ENCODE data around the gene TMEM61.
"Not testable (repeated sequence)": the region's sequence is repeated elsewhere in the genome, so short reads cannot be mapped to it uniquely, and the experiment has no call there.

TMEM61 gene

DNA sequence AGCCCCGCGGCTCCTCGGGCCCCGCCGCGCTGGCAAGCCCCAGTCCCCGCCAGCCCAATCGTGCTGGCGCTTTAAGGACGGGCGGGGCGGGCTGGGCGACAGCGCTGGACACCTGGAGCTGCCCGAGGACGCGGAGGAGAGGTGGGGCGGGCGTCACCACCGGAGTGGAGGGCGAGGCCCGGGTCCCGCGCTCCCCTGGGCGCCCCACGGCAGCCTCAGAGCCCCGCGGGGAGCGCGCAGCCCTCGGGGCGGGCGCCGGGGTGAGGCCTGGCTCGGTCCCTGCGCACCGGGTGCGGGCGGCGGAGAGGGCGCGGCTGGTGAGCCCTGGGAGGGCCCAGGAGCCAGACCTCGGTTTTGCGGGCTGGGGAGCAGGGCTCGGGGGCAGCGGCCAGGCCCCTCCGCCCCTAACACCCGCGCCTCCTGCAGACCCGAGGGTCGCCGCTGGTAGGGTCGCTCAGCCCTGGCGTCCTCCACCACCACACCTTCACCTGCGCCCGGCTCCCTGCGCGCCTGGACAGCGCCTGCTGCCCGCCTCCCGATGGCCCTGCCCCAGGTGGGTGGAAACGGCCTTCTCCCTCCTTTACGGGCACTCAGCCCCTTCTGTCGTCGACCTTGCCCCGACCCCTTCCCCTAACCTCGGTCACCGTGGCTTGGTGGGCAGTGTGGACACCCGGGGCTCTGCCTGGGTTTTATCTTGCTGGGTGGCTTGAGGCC, at the start of gene TMEM61:
TMEM61 (plus strand) TSS at position 101 of the 714 bp plus-strand sequence; CDS start at position 539, 438 bp downstream.
- DNase-seq = peak; percentile 90

DNA sequence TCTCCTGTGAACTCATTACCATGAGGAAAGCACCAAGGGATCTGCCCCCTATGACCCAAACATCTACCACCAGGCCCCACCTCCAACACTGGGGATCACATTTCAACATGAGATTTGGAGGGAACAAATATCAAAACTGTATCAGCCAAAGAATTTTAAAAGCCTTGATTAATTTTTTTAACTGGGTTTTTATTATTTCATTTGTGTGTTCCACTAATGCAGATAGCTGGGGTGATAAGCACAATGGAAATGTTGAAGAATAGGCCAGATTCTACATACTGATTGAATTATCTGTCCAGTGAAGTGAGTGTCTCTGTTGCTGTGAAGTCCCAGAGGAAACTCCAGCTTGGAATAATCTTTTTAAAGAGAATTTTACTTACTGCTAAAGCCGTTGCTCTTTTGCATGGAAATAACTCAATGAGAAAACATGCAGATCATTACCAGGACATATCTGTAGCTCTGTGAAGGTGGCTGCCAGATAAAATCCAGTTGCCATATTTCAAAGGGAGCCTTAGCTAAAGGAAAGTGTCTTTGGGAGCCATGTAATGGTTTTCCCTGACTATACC, 49.1 kb upstream of the TMEM61 start:
- DNase-seq = no peak

DNA sequence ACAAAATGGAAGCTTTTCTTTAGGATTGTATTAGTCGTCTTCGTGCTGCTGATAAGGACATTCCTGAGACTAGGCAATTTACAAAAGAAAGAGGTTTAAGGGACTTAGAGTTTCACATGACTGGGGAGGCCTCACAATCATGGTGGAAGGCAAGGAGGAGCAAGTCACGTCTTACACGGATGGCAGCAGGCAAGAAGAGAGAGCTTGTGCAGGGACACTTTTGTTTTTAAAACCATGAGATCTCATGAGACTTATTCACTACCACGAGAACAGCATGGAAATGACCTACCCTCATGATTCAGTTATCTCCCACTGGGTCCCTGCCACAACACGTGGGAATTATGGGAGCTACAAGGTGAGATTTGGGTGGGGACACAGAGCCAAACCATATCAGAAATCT, 46.3 kb upstream of the TMEM61 start:
- DNase-seq = not testable (repeated sequence)

DNA sequence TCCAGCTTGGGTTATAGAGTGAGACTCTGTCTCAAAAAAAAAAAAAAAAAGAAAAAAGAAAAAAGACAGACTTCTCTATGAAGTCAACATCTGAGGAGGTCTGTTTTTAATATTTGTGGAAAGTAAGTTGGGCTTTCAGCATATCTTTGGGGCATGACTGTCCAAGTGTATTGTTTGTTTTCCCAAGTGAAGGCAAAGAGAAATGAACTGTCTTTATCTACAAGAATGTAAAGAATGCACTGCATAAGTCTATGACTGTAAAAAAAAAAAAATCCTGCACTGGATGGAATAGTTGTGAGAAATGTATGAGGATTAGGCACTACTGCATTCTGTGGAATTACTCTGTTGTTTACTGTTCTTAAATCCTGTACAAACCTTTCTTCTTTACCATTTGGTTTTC, 45.6 kb upstream of the TMEM61 start:
- no peak for DNase-seq

DNA sequence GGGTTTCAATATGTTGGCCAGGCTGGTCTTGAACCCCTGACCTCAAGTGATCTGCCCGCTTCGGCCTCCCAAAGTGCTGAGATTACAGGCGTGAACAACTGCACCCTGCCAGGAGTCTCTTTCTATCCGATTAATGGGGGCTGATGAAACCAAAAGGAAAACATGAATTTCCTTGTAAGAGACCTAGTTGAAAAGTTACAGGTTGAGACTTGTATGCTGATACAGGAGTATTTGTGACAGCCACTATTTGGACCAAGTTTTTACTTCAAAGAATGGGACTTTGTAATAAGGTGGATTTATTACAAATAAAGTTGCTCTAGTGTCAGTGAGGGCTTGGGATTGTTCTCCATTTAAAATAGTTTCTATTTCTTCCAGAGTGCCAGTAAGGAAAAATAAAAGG, 43.6 kb upstream of the TMEM61 start:
- DNase-seq = no peak

DNA sequence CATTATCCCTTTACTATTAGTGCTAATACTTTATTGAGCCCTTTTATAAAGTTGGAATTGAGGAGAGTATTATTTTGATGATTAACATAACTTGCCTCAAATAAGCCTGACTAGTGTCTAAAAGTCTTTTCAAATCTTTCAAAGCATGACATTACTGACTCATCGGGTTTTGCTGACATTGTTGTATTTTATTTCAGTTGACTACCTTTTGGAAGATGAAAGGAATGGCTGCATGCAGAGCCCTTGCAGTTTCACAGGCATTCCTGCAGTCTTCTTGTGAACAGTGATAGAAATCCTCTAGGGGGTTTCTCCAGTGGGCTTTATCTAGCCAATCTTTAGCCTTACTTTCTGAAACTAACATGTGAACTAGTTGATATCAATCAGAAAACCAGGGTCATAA, 43.0 kb upstream of the TMEM61 start:
- peak; percentile 27 for DNase-seq

DNA sequence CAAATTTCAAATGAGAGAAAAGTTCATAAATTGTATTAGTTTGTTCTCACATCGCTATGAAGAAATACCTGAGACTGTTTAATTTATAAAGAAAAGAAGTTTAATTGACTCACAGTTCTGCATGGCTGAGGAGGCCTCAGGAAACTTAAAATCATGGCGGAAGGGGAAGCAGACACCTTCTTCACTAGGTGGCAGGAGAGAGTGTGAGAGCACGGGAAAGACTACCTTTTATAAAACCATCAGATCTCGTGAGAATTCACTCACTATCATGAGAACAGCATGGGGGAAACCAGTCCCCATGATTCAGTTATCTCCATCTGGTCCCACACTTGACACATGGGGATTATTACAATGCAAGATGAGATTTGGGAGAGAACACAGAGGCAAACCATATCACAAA, 41.5 kb upstream of the TMEM61 start:
- DNase-seq = peak; percentile 29

DNA sequence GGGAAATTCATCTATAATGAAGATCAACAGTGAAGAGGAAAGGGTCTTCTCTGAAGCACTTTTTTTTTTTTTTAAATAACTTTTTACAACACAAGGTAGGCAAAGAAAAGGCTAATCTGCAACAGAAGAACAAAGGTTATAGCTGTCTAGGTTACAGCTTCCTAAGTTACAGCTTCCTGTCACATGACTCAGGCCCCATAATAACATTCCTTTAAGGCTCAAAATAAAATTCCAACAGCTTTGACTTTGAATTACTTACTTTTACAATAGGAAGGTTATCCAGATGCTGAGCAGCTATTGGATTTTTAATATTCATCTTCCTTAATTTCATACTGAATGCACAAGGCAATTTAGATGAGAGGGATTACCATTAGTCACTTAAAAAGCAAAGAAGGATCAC, 40.4 kb upstream of the TMEM61 start:
- no peak for DNase-seq

DNA sequence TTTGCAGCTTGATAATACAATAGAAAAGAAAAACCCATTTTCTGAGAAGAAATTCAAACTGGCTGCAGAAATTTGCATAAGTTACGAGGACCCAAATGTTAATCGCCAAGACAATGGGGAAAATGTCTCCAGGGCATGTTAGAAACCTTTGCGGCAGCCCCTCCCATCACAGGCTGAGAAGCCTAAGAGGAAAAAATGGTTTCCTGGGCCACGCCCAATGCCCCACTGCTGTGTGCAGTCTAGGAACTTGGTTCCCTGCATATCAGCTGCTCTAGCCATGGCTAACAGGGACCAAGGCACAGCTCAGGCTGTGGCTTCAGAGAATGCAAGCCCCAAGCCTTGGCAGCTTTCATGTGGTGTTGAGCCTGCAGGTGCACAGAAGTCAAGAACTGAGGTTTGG, 37.5 kb upstream of the TMEM61 start:
- no peak for DNase-seq

DNA sequence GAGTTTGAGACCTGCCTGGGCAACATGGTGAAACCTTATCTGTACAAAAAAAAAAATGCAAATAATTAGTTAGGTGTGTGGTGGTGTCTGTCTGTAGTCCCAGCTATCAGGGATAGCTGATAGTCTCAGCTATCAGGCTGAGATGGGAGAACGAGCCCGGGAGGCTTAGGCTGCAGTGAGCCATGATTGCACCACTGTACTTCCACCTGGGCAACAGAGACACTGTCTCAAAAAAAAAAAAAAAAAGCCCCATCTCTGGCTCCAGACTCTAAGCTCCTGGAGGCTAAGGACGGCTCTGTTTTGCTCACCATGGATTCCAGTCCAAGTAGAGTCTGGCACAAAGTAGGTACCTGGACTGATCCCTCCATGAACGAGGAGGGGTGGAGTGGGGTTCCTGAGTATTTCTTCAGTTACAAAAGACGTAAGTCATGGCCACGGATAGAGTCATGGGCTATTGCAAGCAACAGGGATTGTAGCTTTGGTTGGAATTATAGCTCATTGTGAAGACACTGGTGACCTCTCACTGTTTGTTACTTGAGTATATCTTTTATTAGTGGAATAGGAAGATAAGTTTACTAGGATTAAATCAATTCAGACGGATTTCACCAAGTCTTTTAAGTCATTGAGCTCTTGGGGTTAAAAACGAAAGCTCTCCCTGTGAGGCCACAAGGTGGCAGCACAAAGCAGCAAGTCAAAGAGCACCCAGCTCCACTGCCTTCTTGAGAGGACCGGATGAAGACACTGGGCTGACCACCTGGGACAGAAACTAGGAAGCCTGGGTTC, 35.6 kb upstream of the TMEM61 start:
- peak; percentile 97 for DNase-seq

DNA sequence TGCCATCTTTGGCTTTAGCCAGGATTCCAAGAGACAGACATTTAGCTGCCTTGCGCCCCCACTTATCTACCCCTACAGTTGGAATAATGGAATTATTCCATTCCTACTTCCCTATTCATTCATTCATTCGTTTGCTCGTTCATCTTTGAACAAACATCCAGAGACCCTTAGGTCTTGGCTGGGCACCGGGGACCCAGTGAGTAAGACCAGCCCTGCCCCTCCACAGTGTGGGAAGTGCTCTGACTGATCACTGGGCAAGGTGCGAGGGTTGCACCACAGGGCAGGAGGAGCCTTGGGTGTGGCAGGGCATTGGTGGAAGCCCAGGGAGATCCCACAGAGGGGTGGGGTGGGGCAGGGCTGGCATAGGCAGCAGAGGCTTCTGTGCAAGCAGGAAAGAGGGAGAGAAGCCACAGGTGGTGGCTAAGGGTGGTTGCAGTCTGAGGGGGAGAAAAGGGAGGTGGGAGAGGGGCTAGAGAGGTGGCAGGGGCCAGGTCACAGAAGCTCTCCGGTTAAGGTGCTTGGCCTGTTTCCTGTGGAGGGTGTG, 35.0 kb upstream of the TMEM61 start:
- peak; percentile 79 for DNase-seq

DNA sequence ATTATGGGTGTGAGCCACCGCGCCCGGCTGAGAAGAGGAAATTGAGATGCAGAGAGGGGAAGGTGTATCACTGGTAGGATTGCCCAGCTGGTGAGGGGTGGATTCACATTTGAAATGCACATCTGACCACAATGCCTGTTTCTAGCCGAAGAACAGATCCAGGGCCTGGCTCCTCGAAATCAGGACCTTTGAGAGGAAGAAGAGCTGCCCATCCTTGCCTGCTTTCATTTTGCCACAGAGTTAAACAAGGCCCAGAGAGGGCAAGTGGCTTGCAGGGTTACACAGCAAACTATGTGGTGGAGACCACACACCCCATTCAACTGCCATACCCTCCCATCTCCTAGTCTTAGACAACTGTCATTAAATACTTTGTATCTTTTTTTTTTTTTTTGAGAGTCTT, 32.9 kb upstream of the TMEM61 start:
- no peak for DNase-seq

DNA sequence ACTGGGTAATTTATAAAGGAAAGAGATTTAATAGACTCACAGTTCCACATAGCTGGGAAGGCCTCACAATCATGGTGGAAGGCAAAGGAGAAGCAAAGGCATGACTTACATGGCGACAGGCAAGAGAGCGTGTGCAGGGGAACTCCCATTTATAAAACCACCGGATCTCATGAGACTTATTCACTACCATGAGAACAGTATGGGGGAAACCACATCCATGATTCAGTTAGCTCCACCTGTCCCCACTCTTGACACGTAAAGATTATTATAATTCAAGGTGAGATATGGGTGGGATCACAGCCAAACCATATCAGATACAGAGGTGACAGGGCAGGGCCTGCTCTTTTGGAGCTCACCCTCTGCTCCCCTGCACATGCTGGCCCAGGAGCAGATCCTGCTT, 31.4 kb upstream of the TMEM61 start:
- DNase-seq = no peak

DNA sequence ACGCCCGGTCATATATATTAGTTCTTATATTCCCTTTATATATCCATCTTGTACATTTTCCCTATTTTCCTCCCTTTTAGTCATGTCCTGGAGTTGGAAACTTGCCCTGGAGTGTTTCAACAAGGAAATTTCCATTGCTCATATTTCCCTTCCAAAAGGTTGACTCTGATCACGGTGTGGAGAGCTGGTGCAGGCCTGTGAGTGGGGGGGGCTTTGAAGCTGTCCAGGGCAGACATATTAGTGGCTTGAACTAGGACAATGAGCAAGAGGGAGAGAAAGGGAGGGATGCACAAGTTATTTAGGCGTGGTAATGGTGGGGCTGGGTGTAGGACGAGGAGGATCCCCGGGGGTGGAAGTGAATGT, 30.4 kb upstream of the TMEM61 start:
- no peak for DNase-seq

DNA sequence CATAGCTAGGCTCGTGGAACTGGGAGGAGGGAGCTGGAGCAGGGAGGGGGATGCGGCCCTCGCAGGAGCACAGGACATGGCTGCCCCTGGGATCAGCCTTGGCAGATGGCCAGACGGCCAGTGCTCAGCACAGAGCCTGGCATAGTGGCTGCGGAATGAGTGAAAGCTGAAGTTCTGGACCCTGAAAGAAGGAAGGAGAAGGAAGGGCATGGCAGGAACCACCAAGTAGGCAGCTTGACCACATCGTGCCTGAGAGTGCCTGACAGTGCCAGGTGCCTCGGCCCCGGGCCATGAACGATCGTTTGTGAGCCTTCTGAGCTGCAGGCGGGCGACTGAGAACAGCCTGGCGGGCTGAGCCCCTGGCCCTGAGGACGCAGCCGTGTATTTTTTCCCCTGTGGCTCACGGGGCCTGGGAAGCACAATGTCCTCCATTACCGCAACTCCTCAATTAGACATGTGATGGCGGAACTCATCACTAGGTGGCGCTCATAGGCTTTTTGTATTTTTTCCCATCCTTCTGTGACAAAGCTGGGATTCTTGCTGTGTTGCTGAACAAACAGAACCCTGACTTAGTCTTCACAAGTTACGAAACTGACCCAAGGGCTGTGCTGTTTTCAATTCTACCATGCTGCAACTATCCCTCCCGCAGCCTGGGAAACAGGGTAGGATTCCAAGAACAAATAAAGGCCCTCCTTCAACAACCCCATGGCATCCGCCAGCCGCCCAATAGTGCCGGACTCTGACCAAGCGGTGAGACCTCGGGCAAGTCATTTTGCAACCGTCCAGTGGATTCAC, 29.9 kb upstream of the TMEM61 start:
- peak; percentile 92 for DNase-seq

DNA sequence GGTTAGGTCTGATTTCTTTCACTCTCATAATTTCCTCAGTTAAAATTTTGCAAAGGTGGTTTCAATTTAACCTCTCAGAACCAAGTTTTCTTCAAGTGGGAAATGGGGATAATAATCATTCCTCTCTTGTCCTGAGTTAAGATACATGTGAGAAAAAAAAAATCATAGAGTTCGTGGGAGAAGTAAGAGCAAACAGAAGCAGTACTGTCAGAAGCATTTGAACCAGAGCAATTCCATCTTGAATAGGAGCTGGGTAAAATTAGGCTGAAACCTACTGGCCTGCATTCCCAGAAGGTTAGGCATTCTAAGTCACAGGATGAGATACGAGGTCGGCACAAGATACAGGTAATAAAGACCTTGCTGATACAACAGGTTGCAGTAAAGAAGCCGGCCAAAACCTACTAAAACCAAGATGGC, 28.6 kb upstream of the TMEM61 start:
- no peak for DNase-seq

DNA sequence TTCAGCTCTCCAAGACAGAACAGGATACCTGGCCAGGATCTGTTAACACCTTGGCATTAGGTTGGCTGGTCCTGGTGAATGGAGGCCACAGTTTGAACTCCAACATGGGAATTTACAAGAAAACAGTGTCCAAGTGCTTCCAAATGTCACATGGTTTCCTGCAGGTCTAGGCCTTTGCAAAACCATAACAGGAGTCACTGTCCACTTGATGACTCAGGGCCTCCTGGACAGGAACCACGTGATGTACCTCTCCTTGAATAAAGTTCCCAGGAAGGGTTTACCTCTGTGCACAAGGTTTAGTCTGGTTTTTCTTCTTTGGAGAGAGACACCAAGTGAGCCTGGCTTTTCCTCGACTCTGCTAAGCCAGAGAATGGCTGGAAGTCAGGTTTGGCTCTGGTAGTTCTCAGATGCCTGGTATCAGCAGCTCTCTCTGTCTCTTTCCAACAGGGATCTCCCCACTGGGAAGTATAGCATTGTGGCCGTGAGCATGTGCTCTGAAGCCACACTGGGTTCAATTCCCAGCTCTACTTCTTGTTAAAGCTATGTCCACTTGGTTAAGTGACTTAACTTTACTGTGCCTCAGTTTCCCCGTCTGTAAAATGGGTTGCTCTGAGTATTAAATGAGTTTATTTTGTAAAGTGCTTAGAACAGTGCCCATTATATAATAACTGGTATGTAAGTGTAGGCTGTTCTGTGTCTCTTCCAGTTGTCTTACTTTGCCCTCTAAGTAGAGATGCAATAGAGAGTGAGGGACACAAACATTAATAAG, 27.3 kb upstream of the TMEM61 start:
- DNase-seq = peak; percentile 94

DNA sequence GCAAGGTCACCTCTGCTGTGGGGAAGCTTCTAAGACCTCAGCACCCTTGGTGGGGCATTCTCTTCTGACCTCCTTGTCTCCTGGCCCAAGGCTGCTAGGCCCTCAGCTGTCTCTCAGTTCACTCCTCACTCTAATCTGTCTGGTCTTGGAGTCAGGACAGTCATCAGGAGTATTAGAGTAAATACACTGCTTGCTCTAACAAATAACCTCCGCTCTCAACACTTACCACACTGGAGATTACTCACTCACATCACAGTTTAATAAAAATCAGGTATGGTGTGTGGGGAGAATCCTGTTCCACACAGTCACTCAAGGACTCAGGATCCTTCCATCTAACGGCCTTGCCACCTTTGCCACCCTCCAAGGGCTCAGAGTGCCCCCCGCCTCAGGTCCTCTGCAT, 26.6 kb upstream of the TMEM61 start:
- peak; percentile 68 for DNase-seq

DNA sequence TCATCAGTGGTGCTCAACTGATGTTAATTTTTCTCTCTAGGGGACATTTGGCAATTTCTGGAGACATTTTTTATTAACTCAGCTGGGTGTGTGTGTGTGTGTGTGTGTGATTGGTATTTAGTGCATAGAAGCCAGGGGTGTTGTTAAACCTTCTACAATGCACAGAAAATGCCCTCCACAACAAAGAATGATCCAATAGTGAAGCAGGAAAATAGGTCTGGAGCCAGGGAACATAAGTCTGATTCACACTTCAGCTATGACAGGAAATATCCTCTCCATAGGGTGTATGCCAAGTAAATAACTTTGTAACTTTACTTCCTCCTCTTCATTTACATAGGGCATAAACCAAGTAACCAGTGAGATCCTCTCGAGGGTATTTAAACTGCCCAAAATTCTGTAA, 25.1 kb upstream of the TMEM61 start:
- peak; percentile 78 for DNase-seq

DNA sequence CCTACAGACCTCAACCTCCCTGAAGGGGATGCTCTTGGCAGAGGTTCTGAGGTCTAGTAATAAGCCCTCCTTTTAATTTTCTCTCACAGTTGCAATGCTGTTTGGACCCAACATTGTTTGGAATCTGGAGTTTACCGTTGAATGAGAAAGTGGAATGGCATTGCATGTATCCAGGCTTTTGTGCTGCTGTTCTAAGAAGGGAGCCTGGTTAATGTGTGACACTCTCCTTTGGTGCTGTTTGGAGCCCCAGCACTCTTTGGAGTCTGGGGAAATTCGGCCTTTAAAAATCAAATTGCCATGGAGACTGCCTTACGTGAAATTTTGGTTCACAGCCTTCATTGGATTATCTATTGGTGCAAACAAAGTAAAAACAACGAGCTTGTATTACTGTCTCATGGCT, 23.7 kb upstream of the TMEM61 start:
- DNase-seq = no peak

DNA sequence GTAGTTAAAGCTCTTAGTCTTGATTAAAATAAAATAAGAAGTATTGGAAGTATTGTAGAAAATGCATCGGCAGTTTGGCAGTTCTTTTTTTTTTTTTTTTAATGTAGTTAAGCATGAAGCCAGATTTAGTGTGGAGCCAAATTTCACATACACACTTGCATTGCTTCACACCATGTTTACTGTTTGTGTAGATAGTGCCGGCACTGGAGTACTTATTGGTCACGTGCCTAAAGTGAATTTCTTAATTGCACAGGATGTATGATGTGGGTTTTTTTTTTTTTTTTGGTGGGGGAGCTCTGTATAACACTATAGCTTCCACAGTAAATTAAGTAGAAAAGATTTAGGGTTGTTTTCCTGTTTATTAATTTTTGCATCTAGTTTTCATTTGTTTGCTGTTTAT, 21.2 kb upstream of the TMEM61 start:
- DNase-seq = no peak

Data from DMS53 (cell line).